Keratinocyte (primary cell): ENCODE measurements around the gene ITFG1. TPM values are rescaled to one million over a fixed set of nuclear protein-coding genes. Genes with fewer than 3 reads are reported as not detected.

ENCODE experiments used
- DNase-seq: peaks from one replicate; pipeline ENCODE4 v3.0.0-alpha.2; 2011; ENCODE audit warnings: low read depth, missing footprints, low spot score
- FAIRE-seq: peaks from 2 replicates; lab custom pipeline; 2011; peaks lifted over from hg19 to GRCh38; lab: Jason Lieb, UNC
- H2AFZ ChIP-seq: 2 replicates; pipeline ENCODE4 v1.6.0; 2012; ENCODE audit warnings: low read length, control low read depth, inconsistent platforms; ENCODE audit not compliant: control insufficient read depth
- H3K27ac ChIP-seq: 2 replicates; pipeline ENCODE4 v1.5.1; 2011; ENCODE audit warnings: low read length; ENCODE audit not compliant: control insufficient read depth, insufficient read depth
- H3K27me3 ChIP-seq: 3 replicates; pipeline ENCODE4 v1.6.0; 2011; ENCODE audit warnings: low read length; ENCODE audit not compliant: control insufficient read depth, insufficient read depth; ENCODE audit errors: extremely low read depth
- H3K36me3 ChIP-seq, 2 experiments: 2 replicates in 1 of 2; 3 replicates in 1 of 2; pipeline ENCODE4 v1.5.1; 2011; ENCODE audit warnings: low read length in 2 of 2, mild to moderate bottlenecking in 1 of 2; ENCODE audit not compliant: control insufficient read depth in 2 of 2, insufficient read depth in 2 of 2; ENCODE audit errors: extremely low read depth in 1 of 2
- H3K4me1 ChIP-seq: 3 replicates; pipeline ENCODE4 v1.5.1; 2011; ENCODE audit warnings: low read length; ENCODE audit not compliant: control insufficient read depth, insufficient read depth; ENCODE audit errors: extremely low read depth
- H3K4me2 ChIP-seq: 3 replicates; pipeline ENCODE4 v1.6.0; 2011; ENCODE audit warnings: low read depth, low read length; ENCODE audit not compliant: control insufficient read depth, insufficient read depth; ENCODE audit errors: extremely low read depth
- H3K4me3 ChIP-seq, 3 experiments: fragments of 200-600 bp in 1 of 3; sonication (generic) in 1 of 3; 2 replicates in 2 of 3; 3 replicates in 1 of 3; pipeline ENCODE4 v1.5.1; 2011 to 2016; ENCODE audit warnings: low read length in 3 of 3, mild to moderate bottlenecking in 3 of 3, control low read depth in 2 of 3, inconsistent platforms in 1 of 3, low read depth in 1 of 3, mixed read lengths in 1 of 3, mixed run types in 1 of 3, moderate library complexity in 1 of 3; ENCODE audit not compliant: control insufficient read depth in 2 of 3, insufficient read depth in 2 of 3; ENCODE audit errors: extremely low read depth in 1 of 3
- H3K79me2 ChIP-seq: 2 replicates; pipeline ENCODE4 v1.6.0; 2012; ENCODE audit warnings: low read length; ENCODE audit not compliant: control insufficient read depth, insufficient read depth
- H3K9ac ChIP-seq: 3 replicates; pipeline ENCODE4 v1.6.0; 2011; ENCODE audit warnings: low read length; ENCODE audit not compliant: control insufficient read depth, insufficient read depth; ENCODE audit errors: extremely low read depth
- H3K9me1 ChIP-seq: 3 replicates; pipeline ENCODE4 v1.6.0; 2011; ENCODE audit warnings: low read length; ENCODE audit not compliant: control insufficient read depth, insufficient read depth; ENCODE audit errors: extremely low read depth
- H3K9me3 ChIP-seq: 2 replicates; pipeline ENCODE4 v1.5.1; 2012; ENCODE audit warnings: low read depth, low read length; ENCODE audit not compliant: control insufficient read depth
- H4K20me1 ChIP-seq: 3 replicates; pipeline ENCODE4 v1.6.0; 2011; ENCODE audit warnings: low read length; ENCODE audit not compliant: control insufficient read depth, insufficient read depth; ENCODE audit errors: extremely low read depth
- EZH2 ChIP-seq: IDR thresholded peaks from one replicate; pipeline ENCODE4 v1.6.1; 2012; ENCODE audit warnings: inconsistent platforms, mild to moderate bottlenecking, low read length, moderate library complexity
- dilution Hi-C: fragments of 300-500 bp; cut with MboI; formaldehyde crosslinking; loops from one replicate; pipeline ENCODE4 v1.7.0; 2020; ENCODE audit warnings: low sequenced_read_pairs; ENCODE audit not compliant: extremely low pct_ligation_motif_present
- polyA plus RNA-seq, 5 experiments: library from polyadenylated mRNA; depleted of rRNA in 3 of 5; stranded (reverse) in 3 of 5; stranded (forward) in 1 of 5; unstranded in 1 of 5; fragments of >200 nt; gene quantifications; 1 replicate in 1 of 5; 2 replicates in 3 of 5; 3 replicates in 1 of 5; pipeline versions ENCODE4 v1.2.1 to v1.2.3, GENCODE V29; 2011 to 2012; ENCODE audit warnings: missing spikeins in 2 of 5, low read depth in 1 of 5, low replicate concordance in 1 of 5
- TF ChIP-seq, protein P1 (sequence below), 3 experiments: IDR thresholded peaks in 1 of 3; conservative IDR thresholded peaks in 1 of 3; optimal IDR thresholded peaks in 1 of 3; 2 replicates in 2 of 3; 3 replicates in 1 of 3; pipeline versions ENCODE3 to v1.5.1; 2011; ENCODE audit warnings: low read length in 3 of 3, mild to moderate bottlenecking in 3 of 3, moderate library complexity in 2 of 3, control low read depth in 1 of 3, inconsistent platforms in 1 of 3; ENCODE audit not compliant: insufficient read depth in 2 of 3; ENCODE audit errors: extremely low read depth in 1 of 3

ITFG1 gene
- polyA plus RNA-seq, 1 donor (not counting 4 experiments of a cell fraction or from before 2014, with no cell fraction given): 83.8 TPM

DNA sequence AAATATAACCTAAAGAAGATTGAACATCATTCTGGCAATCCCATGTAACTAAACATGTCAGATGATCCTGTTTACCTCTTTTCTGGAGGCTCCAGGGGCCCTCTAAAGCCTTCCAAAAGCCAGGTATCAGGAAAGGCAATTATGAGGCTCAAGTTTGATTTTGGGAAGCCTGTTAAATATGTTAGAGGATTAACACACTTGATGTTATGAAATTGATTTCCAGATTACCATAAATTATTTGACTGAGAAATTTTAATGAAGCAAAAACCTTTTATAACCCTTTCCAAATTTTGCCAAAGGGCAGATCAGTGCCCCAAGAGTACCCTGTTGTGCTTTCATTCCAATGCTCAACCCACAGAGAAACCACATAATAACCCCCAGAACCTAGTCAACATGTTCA, 29.6 kb upstream of the ITFG1 start:
- Histone ChIP-seq H3K4me3 (no peak overlapping the region), H3K4me1 (no peaks in the 10 kb centered on the region), H3K79me2 (peaks cover 17% of the 10 kb centered on the region), H3K27ac (no peak overlapping the region), H3K36me3 (no peaks in the 10 kb centered on the region), H4K20me1 (no peaks in the 10 kb centered on the region), H2AFZ (no peak overlapping the region), H3K27me3 (no peaks in the 10 kb centered on the region), H3K9ac (no peak overlapping the region), H3K9me3 (no peaks in the 10 kb centered on the region), H3K9me1 (no peaks in the 10 kb centered on the region), H3K4me2 (no peak overlapping the region)
- DNase-seq (no peak), FAIRE-seq (no peak)
- dilution Hi-C loops: no loop called here
- no peak for TF ChIP-seq EZH2
- TF ChIP-seq, protein P1, sequence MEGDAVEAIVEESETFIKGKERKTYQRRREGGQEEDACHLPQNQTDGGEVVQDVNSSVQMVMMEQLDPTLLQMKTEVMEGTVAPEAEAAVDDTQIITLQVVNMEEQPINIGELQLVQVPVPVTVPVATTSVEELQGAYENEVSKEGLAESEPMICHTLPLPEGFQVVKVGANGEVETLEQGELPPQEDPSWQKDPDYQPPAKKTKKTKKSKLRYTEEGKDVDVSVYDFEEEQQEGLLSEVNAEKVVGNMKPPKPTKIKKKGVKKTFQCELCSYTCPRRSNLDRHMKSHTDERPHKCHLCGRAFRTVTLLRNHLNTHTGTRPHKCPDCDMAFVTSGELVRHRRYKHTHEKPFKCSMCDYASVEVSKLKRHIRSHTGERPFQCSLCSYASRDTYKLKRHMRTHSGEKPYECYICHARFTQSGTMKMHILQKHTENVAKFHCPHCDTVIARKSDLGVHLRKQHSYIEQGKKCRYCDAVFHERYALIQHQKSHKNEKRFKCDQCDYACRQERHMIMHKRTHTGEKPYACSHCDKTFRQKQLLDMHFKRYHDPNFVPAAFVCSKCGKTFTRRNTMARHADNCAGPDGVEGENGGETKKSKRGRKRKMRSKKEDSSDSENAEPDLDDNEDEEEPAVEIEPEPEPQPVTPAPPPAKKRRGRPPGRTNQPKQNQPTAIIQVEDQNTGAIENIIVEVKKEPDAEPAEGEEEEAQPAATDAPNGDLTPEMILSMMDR (optimal IDR thresholded peaks at IDR 0.05 in 1 of 3, IDR thresholded peaks at IDR 0.05 in 1 of 3, conservative IDR thresholded peaks at IDR 0.05 in 1 of 3; ENCODE audit: extremely low read depth in 1 of 3, insufficient read depth in 2 of 3, low read length in 3 of 3): no peak

DNA sequence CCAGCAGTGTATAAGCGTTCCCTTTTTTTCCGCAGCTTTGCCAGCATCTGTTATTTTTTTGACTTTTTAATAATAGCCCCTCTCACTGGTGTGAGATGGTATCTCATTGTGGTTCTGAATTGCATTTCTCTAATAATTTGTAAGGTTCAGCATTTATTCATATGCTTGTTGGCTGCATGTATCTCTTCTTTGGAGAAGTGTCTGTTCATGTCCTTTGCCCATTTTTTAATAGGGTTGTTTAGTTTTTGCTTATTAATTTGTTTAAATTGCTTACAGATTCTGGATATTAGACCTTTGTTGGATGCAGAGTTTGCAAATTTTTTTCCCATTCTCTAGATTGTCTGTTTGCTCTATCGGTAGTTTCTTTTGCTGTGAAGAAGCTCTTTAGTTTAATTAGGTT, 27.2 kb upstream of the ITFG1 start:
- TF ChIP-seq EZH2: no peak
- TF ChIP-seq, protein P1 (optimal IDR thresholded peaks at IDR 0.05 in 1 of 3, IDR thresholded peaks at IDR 0.05 in 1 of 3, conservative IDR thresholded peaks at IDR 0.05 in 1 of 3; ENCODE audit: extremely low read depth in 1 of 3, insufficient read depth in 2 of 3, low read length in 3 of 3): no peak
- dilution Hi-C loops: no loop called here
- Histone ChIP-seq H4K20me1 (no peaks in the 10 kb centered on the region), H3K4me1 (no peaks in the 10 kb centered on the region), H3K27ac (no peak overlapping the region), H3K9me3 (no peaks in the 10 kb centered on the region), H3K79me2 (peaks cover 15% of the 10 kb centered on the region), H3K4me2 (no peak overlapping the region), H2AFZ (no peak overlapping the region), H3K4me3 (no peak overlapping the region), H3K36me3 (no peaks in the 10 kb centered on the region), H3K9ac (no peak overlapping the region), H3K9me1 (no peaks in the 10 kb centered on the region), H3K27me3 (no peaks in the 10 kb centered on the region)
- DNase-seq: no peak
- FAIRE-seq: no peak
